ENCODE data around the gene C19orf25. TPM values are rescaled to one million over a fixed set of nuclear protein-coding genes. Genes with fewer than 3 reads are reported as not detected.

The C19orf25 gene
- total and polyA plus RNA-seq, 2 of the 13 experiments (the other 11 are each of a cell fraction or from before 2014, with no cell fraction given), result 14.2 to 32.4 TPM

DNA sequence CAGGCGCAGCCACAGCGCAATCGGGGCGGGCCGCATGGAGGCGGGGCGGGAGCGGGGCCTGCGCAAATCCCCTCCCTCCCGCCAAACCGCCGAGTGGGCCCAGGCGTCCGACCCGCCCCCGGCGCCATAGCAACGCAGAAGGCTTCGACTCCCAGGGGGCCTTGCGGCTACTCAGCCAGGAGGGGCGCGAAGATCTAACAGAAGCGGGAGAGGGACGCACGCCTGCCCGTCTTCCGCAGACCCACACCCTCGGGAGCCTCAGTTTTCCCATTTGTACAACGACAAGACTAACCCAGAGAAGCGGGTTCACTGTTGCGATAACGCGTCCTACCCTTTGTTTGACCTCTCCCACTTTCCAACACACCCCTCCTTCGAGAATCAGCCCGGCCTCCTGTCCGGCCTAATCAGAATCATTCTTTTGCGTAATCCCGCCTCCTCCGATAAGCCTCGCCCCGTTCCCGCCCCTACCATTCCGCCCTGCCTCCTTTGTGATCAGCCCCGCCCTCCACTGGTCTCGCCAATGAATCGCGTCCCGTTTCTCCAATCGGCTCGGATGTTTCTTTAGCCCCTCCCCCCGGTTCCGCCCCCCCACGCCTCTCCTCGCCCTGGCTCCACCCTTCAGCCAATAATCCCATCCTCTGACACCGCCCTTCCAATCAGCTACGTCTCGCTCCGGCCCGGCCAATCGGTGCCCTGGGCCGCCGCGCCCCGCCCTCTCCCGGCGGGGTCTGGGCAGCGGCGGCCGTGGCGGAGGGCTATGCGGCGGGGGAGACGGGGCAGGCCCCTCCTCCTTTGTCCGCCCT, 11.5 kb upstream of the C19orf25 start, which contains the start of gene PCSK4 (continued):
- TF ChIP-seq, protein P1, sequence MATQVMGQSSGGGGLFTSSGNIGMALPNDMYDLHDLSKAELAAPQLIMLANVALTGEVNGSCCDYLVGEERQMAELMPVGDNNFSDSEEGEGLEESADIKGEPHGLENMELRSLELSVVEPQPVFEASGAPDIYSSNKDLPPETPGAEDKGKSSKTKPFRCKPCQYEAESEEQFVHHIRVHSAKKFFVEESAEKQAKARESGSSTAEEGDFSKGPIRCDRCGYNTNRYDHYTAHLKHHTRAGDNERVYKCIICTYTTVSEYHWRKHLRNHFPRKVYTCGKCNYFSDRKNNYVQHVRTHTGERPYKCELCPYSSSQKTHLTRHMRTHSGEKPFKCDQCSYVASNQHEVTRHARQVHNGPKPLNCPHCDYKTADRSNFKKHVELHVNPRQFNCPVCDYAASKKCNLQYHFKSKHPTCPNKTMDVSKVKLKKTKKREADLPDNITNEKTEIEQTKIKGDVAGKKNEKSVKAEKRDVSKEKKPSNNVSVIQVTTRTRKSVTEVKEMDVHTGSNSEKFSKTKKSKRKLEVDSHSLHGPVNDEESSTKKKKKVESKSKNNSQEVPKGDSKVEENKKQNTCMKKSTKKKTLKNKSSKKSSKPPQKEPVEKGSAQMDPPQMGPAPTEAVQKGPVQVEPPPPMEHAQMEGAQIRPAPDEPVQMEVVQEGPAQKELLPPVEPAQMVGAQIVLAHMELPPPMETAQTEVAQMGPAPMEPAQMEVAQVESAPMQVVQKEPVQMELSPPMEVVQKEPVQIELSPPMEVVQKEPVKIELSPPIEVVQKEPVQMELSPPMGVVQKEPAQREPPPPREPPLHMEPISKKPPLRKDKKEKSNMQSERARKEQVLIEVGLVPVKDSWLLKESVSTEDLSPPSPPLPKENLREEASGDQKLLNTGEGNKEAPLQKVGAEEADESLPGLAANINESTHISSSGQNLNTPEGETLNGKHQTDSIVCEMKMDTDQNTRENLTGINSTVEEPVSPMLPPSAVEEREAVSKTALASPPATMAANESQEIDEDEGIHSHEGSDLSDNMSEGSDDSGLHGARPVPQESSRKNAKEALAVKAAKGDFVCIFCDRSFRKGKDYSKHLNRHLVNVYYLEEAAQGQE (IDR thresholded peaks at IDR 0.05; ENCODE audit: borderline replicate concordance in 1 of 2, low read depth in 1 of 2, low read length in 2 of 2), result no peak
- TF ChIP-seq SP4 (CRISPR knock-in tag; IDR thresholded peaks at IDR 0.05) (peak; percentile 69), JARID2 (CRISPR knock-in tag; IDR thresholded peaks at IDR 0.05; ENCODE audit: insufficient replicate concordance) (no peak), TEAD2 (CRISPR knock-in tag; IDR thresholded peaks at IDR 0.05) (no peak), ZNF44 (CRISPR knock-in tag; IDR thresholded peaks at IDR 0.05) (no peak), CEBPB (IDR thresholded peaks at IDR 0.05; ENCODE audit: borderline replicate concordance, low read depth, low read length) (peak; percentile 92), ZNF317 (CRISPR knock-in tag; IDR thresholded peaks at IDR 0.05) (no peak), ZNF724P (CRISPR knock-in tag; IDR thresholded peaks at IDR 0.05; ENCODE audit: borderline replicate concordance) (0 out of 2 replicates have a peak, but pooled peaks have one; percentile 33), ZKSCAN1 (IDR thresholded peaks at IDR 0.05; ENCODE audit: low read length) (no peak), FOXA3 (CRISPR knock-in tag; IDR thresholded peaks at IDR 0.05) (no peak), SMAD1 (CRISPR knock-in tag; IDR thresholded peaks at IDR 0.05; ENCODE audit: borderline replicate concordance, low read depth) (no peak), ZNF878 (CRISPR knock-in tag; IDR thresholded peaks at IDR 0.05) (0 out of 2 replicates have a peak, but pooled peaks have one; percentile 21), HNRNPLL (IDR thresholded peaks at IDR 0.05; ENCODE audit: low read depth, low read length, poor library complexity, severe bottlenecking) (peak; percentile 92), DNMT3B (CRISPR knock-in tag; conservative IDR thresholded peaks at IDR 0.05) (no peak)
- TF ChIP-seq, protein P2, sequence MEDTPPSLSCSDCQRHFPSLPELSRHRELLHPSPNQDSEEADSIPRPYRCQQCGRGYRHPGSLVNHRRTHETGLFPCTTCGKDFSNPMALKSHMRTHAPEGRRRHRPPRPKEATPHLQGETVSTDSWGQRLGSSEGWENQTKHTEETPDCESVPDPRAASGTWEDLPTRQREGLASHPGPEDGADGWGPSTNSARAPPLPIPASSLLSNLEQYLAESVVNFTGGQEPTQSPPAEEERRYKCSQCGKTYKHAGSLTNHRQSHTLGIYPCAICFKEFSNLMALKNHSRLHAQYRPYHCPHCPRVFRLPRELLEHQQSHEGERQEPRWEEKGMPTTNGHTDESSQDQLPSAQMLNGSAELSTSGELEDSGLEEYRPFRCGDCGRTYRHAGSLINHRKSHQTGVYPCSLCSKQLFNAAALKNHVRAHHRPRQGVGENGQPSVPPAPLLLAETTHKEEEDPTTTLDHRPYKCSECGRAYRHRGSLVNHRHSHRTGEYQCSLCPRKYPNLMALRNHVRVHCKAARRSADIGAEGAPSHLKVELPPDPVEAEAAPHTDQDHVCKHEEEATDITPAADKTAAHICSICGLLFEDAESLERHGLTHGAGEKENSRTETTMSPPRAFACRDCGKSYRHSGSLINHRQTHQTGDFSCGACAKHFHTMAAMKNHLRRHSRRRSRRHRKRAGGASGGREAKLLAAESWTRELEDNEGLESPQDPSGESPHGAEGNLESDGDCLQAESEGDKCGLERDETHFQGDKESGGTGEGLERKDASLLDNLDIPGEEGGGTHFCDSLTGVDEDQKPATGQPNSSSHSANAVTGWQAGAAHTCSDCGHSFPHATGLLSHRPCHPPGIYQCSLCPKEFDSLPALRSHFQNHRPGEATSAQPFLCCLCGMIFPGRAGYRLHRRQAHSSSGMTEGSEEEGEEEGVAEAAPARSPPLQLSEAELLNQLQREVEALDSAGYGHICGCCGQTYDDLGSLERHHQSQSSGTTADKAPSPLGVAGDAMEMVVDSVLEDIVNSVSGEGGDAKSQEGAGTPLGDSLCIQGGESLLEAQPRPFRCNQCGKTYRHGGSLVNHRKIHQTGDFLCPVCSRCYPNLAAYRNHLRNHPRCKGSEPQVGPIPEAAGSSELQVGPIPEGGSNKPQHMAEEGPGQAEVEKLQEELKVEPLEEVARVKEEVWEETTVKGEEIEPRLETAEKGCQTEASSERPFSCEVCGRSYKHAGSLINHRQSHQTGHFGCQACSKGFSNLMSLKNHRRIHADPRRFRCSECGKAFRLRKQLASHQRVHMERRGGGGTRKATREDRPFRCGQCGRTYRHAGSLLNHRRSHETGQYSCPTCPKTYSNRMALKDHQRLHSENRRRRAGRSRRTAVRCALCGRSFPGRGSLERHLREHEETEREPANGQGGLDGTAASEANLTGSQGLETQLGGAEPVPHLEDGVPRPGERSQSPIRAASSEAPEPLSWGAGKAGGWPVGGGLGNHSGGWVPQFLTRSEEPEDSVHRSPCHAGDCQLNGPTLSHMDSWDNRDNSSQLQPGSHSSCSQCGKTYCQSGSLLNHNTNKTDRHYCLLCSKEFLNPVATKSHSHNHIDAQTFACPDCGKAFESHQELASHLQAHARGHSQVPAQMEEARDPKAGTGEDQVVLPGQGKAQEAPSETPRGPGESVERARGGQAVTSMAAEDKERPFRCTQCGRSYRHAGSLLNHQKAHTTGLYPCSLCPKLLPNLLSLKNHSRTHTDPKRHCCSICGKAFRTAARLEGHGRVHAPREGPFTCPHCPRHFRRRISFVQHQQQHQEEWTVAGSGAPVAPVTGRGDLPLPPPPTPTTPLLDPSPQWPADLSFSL (CRISPR knock-in tag; IDR thresholded peaks at IDR 0.05), result no peak
- TF ChIP-seq, protein P3, sequence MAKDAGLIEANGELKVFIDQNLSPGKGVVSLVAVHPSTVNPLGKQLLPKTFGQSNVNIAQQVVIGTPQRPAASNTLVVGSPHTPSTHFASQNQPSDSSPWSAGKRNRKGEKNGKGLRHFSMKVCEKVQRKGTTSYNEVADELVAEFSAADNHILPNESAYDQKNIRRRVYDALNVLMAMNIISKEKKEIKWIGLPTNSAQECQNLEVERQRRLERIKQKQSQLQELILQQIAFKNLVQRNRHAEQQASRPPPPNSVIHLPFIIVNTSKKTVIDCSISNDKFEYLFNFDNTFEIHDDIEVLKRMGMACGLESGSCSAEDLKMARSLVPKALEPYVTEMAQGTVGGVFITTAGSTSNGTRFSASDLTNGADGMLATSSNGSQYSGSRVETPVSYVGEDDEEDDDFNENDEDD (CRISPR knock-in tag; IDR thresholded peaks at IDR 0.05; ENCODE audit: borderline replicate concordance), result peak; percentile 67; the same call in 1 of the 2 replicates
